GM21515 (cell line): ENCODE measurements around the gene CDON.
A peak's percentile ranks its signal among the peaks of the same experiment; 100 is the strongest.
"Not testable (repeated sequence)": the region's sequence is repeated elsewhere in the genome, so short reads cannot be mapped to it uniquely, and the experiment has no call there.

ENCODE experiments used
- ATAC-seq: cut with Tn5 transposase; IDR thresholded peaks from one replicate; pipeline ENCODE4 v1.9.1; 2021; ENCODE audit not compliant: unreplicated experiment

CDON gene

DNA sequence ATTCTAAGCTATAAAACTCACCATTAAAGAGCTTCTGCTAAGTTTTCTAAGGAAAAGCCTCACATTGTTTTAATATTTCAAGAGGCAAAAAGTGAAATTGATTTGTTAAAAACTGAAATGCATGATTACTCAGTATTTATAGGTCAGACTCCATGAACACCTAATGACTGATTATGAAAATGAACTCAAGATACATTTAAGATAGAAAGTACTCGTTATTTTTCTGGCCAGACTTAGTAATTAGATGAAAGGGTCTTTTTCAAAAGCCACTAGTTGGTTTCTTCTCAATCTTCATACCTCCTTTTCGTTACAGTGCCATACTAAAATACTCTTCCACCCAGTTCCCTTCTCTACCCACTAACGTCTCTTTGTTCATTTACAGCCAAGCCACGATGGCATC lies 60.5 kb downstream of the CDON start:
- no peak for ATAC-seq

DNA sequence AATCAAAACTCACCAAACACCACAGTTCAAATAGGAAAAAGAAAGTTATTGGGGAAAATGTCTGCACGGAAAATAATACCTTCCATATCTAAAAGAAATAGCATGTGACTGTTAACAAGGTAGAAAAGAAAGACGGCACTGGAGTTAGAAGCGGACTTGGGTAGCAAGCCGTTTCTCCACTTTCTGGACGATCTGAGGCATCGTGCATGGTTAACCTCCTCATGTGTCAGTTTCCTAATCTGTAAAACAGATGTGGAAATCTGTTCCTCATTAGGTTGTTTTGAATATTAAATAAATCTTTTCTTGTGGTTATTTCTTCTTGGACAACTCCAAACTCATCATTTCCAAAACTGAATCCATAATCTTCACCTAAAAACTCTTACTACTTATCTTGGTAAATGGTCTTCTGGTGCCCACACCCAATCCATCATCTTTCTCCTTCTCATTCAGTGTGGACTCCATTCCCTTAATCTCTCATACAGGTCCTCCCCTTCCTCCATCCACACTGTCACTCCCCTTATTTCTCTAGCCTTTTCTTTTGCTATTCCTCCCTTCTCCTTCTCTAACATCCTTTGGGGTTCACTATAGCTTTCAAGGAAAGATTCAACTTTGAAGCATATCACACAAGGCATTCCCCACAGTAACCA lies 63.3 kb downstream of the CDON start:
- ATAC-seq, result no peak

DNA sequence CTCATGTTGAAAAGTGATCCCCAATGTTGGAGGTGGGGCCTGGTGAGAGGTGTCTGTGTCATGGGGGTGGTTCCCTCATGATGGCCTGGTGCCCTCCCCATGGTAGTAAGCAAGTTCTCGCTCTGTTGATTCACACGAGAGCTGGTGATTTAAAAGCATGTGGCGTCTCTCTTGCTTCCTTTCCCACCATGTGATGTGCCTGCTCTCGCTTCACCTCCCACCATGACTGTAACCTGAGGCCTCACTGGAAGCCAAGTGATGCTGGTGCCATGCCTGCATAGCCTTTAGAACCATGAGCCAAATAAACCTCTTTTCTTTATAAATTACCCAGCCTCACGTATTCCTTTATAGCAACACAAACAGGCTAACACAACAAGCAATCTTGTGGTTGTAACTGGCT lies 64.4 kb downstream of the CDON start:
- ATAC-seq, result no peak

- ATAC-seq, result peak; percentile 94
Measured at GRCh38 chr11:125995313-125995712, 67.4 kb downstream of the CDON start.

GRCh38 chr11:125994509-125994908 lies 68.2 kb downstream of the CDON start:
- no peak for ATAC-seq

- no peak for ATAC-seq
Measured at GRCh38 chr11:125992893-125993292, 69.8 kb downstream of the CDON start.

DNA sequence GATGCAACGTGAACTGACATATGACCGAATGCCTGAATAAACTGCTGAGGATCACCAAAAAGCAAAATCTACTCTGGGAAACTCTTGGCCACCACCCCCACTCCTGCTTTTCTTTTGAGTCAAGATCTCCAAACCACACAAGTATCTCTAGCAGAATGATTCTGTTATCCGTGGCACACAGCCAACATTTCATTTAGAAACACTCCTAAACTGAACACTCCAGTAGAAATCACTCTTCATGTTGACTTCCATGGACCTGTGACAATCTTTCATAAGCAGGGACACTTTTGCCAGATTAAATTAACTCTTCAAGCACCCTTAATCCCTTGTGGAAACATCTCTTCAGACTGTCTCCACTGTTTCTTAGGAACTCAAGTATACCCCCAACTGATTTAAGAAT lies 72.4 kb downstream of the CDON start:
- no peak for ATAC-seq

DNA sequence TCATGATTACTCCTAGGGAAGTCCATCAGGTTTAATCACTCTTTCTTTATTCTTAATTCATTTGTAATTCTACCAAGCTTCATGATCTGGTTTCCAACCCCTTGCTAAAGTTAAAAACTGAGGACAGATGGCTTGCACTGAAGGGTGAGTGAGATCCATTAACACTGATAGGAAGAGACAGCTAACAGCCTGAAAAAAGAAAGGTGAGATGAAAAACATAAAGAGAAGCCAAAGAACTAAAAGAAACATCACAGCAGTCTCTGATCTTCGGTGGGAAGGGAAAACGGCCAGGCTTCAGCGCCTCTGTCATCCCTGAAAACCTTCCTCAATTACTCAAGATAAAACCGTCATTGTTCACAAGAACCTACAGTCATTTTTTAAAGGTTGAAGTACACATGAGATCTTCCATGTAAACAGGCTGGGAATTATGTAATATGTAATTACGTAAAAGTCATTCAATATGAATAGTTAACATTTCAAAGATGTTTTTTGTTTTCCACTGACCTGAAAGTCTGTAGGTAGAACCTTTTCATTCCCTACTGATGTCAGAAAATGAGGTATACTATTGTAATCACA lies 75.5 kb downstream of the CDON start:
- no peak for ATAC-seq

GRCh38 chr11:125985956-125986355 lies 76.7 kb downstream of the CDON start:
- not testable (repeated sequence) for ATAC-seq

- ATAC-seq, result no peak
Measured at GRCh38 chr11:125982348-125982730, 80.3 kb downstream of the CDON start.

DNA sequence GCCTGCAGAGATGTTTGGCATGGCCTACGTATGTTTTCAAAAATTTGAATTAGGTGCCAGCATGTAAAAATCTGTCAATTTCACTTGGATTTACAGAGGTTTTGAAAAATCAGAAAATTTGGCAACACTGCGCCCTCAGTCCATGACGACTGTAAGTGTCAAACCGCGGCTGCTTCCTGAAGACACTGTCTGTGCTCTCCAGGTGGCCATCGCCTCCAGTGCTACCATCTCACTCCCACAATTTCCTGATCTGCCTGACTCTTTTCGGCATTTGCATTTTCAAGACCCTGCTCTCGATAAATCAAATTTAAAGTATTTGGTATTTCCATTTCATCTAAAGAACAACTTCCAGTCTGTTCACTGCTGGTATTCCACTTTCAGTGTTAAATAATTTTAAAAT lies 82.2 kb downstream of the CDON start:
- ATAC-seq, result no peak

GRCh38 chr11:125979511-125979910 lies 83.2 kb downstream of the CDON start:
- ATAC-seq, result no peak

DNA sequence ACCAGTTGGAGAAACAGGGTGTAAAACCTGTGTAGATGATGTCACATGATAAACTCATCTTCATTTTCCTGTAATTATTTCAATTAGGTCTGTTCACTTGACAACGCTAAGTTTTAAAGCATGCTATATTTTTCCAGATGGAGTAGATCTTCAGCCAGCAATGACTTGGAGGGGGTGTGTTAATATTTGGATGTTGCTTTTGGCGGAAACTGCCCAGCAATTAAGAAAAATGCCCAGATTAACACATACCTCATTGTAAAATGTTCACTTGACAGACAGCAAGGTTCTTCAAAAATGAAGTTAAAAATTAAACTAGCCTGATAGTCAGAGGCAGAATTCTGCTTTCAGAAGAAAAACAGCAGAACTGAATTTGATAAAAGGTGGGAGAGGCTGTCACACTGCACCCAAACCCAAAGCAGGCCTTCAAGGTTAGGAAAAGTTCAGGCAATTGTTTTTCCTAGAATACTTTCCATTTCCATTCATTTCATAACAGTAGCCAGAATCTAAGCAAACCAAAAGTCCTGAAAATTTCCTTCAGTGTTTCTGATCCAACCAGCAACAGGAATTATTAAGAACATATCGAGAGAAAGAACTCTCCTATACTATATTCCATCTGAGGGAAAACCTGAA lies 83.8 kb downstream of the CDON start:
- ATAC-seq, result no peak

GRCh38 chr11:125978181-125978716 lies 84.4 kb downstream of the CDON start:
- ATAC-seq, result no peak

GRCh38 chr11:125977333-125977732 lies 85.3 kb downstream of the CDON start:
- no peak for ATAC-seq

GRCh38 chr11:125976156-125976555 lies 86.5 kb downstream of the CDON start:
- ATAC-seq, result no peak

- no peak for ATAC-seq
Measured at GRCh38 chr11:125975634-125976033, 87.0 kb downstream of the CDON start.

GRCh38 chr11:125974284-125974683 lies 88.4 kb downstream of the CDON start:
- ATAC-seq, result no peak

DNA sequence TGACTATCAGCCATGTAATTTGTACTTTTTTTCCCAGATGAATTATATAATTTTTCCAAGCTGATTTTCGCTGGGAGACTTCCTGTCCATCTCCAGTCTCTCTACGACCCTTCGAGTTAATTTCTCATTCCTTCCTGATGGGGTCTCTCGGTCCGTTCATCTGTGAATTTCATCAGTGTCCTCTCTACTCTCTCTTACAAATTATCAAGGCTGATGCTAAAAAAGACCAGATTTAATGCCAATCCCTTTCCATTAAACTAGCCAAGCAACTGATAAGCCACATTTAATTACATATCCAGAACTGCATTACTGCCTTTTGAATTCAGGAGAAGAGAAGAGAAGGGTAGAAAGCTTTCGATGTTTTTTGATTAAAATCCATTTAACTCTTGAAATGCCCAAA lies 91.0 kb downstream of the CDON start:
- no peak for ATAC-seq

- ATAC-seq, result no peak
Measured at GRCh38 chr11:125968354-125968753, 94.3 kb downstream of the CDON start.

- no peak for ATAC-seq
Measured at GRCh38 chr11:125967515-125967914, 95.2 kb downstream of the CDON start.

DNA sequence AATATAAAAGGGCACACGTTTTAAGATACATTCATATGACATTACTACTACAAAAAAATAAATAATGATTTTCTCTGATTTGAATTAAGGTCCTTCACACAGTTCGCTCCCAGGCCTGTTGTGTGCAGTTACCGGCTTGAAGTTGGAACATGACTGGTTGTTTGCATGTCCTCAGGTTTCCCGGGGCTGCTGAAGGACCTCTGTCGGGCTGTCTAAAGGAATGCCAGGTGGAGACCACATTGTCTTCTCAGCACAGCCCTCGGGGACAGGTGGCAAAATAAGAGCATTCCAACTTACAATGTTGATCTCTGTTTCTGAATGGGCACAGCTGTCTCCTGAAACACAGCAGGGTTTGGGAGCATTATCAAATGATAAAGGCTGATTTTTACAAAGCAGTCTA lies 101.9 kb downstream of the CDON start:
- ATAC-seq, result no peak
